Stimulated activated CD8-positive, alpha-beta memory T cell treated with anti-CD3 and anti-CD28 coated beads, Interleukin-4, amount 100 ng/mL, for 4 hours (primary cell): ENCODE results near the gene INPP4B.
"Not testable (repeated sequence)": the region's sequence is repeated elsewhere in the genome, so short reads cannot be mapped to it uniquely, and the experiment has no call there.

ENCODE experiments used
- DNase-seq, 2 donors: peaks; one replicate each; pipeline ENCODE4 v3.0.0-alpha.2; 2020; ENCODE audit warnings: low read depth in 2 of 2, low spot score in 1 of 2

Gene INPP4B

GRCh38 chr4:142419712-142420111 lies 426.4 kb downstream of the INPP4B start:
- DNase-seq = no peak

DNA sequence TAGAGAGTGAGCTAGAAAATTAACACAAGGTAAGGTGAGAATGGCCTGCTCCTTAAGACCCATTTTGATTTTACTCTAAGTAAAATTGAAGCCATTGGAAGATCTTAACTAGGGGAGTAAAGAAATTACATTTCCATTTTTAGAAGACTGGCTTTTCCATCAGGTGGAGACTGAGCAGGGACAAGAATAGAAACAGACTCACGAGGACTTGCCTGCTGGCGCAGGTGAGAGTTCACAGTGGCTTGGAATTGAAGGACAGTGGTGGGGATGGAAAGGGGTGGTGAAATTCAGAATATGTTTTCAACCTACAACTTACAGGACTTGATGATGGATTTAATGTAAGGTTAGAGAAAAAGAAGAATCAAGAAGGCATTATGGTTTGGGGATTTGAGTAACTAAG lies 427.4 kb downstream of the INPP4B start:
- DNase-seq = no peak

DNA sequence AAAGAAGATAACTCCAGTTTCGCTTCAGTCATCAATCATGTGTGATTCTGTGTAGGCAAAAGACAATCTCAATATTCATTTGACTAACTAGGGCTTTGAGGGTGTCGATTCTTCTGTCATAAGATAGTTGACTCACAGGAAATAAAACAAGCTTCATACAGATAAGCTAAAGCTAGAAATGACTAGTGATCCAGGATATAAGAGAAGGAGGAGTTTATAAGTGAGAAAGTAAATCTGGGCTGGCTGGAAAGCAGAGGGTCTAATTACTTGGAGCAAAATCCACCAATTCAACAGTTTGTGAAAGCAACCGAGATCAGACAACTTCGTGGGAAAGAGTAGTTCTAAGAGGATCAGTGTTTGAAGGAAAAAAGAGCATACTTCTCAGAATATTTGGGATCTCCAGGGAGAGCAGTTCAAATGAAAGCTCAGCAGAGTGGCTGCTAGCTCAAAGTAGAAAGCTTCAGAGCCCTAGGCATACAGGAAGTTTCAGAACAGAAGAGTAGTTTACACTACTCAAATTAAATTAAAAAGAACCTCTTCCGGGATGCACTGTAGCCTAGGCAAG lies 429.3 kb downstream of the INPP4B start:
- DNase-seq = no peak

DNA sequence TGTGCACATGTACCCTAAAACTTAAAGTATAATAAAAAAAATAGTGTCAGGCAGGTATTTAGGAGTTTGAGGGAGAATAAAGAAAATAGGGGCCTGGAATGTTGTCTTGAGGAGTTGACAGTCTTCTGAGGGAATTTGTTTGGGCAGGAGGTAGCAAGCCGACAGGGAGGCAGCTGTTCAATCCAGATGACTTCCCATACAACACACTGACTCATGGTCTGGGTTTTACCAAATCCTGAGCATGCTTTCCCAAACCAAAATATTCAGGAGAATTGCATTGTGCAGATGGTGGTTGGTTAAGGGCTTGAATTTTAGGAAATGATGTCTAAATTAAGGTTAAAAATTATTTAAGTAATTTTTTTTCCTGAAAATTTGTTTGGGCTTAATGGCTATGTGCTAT lies 430.0 kb downstream of the INPP4B start:
- no peak for DNase-seq

GRCh38 chr4:142414366-142414990 lies 431.6 kb downstream of the INPP4B start:
- no peak for DNase-seq

DNA sequence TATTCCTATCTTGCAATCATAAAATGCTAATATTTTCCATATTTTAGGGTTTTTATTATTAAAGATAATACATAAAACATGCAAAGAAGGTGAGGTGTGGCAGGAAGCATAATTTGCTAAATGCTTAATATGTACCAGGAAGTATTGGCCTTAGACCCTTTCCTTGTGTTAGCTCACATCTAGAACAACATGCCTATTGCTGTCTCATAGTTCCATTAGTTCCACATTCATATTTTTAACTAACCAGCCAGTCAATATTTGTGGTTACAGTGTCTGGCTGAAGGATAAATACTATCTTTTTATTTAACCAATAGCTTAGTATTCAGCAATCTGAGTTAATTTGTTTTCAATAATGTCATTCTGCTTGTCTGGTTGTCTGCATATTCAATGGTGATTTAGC lies 432.6 kb downstream of the INPP4B start:
- no peak for DNase-seq

DNA sequence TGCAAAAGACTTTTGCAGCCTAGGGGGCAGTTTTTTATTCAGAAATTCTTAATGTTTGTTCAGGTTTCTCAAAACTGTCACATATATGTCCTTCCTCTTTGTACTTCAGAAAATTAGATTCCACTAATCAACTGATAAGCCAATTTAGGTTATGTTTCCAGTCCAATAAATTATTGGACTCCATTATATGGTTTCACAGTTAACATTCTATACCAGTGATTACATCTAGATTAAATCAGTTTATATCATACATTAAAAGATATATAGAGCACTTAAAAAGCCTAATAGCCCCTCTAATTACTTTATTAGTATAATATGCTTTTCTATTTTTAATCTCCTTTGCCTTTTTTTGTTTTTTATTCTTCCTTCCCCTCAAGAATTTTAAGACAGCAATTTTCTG lies 434.1 kb downstream of the INPP4B start:
- DNase-seq = no peak

- no peak for DNase-seq
Measured at GRCh38 chr4:142408003-142408441, 438.1 kb downstream of the INPP4B start.

- DNase-seq = no peak
Measured at GRCh38 chr4:142407596-142407995, 438.5 kb downstream of the INPP4B start.

- DNase-seq = no peak
Measured at GRCh38 chr4:142406917-142407501, 439.1 kb downstream of the INPP4B start.

DNA sequence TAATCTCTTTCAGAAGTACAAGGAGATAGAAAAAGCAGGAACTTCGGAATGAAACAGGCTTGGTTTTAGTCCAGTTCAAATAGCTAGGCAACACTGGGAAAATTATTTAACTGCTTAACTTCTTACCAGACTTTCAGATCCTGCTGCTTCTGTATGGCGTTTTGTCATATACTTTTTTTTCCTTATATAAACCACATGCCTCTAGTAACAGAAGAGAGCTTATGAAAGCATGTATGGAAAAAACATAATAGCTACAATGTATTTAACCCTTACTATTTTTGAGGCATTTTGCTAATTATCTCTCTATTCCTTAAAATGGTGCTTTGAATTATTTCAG lies 439.6 kb downstream of the INPP4B start:
- no peak for DNase-seq

DNA sequence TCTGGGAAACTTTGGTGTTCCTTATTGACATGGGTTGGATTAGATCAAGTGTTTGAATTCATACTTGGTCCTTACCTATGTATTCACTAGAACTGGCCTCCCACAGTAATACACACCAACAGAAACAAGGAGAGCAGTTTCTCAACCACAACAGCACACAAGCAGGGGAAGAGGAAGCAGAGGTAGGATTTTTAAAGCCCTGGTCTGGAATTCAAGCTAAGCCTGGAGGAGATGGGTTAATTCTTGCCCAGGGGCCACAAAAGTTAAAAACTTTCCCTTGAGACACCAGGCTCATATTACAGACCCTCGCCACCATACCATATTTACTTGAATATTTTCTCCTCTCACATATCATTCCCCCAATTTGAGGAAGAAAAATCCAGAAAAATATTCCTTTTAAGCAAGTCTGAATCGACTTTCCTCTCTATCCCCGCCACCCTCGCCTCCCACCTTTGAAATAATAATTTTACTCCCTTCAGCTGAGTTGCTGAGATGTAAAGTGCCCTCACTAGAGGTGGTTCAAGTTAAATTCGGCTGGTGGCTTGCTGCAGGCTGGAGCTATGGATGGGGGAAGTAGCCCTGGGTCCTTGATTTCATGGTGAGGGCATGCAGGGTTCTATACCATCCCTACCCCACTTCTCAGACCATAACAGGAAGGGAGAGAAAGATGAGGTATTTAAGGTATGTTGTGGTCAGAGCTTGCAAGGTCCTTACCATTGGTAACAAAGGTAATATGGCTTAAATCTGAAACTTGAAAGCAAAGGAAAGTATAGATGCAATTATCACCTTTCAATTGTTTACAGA lies 440.2 kb downstream of the INPP4B start:
- no peak for DNase-seq

DNA sequence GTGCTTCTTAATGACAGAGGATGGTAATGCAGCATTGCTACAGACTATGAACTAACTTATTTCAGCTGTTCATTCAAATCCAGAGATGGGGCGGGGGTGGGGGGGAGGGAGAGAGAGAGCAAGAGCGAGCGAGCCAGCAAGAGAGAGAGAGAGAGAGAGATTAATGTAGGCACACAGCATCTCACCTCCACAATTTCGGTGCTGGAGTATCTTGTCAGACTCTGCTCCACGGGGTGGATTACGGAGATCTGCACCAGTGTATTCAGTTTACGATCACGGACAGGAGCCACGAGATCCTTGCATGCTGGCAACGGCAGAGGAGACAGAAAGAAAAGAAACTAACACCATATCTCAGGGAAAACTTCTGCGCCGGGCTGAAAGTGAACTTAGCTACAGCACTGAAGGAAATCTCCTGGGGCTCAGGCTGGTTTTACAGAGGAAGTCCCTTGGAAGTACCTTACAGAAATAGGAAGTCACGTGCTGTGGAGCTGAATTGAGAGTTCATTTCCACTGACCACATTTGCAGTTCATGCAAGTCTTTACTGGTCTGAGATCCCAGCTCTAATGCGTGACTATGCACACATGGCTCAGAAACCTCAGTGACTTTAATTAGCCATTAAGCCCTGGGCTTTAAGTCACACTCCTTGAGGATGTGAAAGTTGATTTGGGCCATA lies 440.9 kb downstream of the INPP4B start:
- DNase-seq = peak in 1 of 2 donors; percentile 15

GRCh38 chr4:142404191-142404611 lies 441.9 kb downstream of the INPP4B start:
- DNase-seq = peak in 1 of 2 donors; percentile 16

DNA sequence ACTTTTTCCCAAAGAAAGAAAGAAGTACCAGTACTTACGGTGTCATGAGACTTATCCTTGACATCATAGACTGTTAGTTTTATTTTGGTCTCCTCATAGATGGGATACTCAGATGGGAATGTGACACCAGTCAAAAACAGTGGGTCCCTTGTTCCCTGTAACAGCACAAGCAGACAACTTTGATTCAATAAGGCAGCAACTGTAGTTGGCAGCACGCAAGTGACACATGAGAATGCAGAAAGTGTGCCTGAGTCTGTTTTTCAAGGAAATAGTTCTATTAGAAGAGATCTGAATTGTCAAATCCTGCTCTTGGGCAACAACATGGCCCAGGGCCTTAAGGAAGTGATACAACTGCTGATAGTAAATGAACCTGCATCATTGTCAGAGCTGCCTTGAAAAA lies 443.2 kb downstream of the INPP4B start:
- no peak for DNase-seq

GRCh38 chr4:142402156-142402555 lies 443.9 kb downstream of the INPP4B start:
- no peak for DNase-seq

DNA sequence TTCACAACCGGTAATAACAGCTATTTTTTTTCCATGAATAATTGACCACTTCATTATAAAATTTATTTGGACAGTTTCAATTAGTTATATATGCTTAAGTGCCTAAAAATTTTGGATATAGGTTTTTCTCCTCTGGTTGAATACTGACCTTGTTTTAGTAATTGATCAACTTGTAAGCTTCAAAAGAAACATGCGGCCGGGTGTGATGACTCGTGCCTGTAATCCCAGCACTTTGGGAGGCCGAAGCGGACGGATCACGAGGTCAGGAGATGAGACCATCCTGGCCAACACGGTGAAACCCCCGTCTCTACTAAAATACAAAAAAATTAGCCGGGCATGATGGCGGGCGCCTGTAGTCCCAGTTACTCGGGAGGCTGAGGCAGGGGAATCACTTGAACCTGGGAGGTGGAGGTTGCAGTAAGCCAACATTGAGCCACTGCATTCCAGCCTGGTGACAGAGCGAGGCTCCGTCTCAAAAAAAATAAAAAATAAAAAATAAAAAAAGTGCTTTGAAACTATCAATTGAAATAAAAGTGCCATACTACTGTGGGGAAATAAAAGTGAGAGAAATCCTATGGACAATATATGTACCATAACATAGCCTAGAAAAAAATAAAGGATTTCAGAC lies 448.6 kb downstream of the INPP4B start:
- DNase-seq = not testable (repeated sequence)

GRCh38 chr4:142396279-142396678 lies 449.8 kb downstream of the INPP4B start:
- DNase-seq = no peak

DNA sequence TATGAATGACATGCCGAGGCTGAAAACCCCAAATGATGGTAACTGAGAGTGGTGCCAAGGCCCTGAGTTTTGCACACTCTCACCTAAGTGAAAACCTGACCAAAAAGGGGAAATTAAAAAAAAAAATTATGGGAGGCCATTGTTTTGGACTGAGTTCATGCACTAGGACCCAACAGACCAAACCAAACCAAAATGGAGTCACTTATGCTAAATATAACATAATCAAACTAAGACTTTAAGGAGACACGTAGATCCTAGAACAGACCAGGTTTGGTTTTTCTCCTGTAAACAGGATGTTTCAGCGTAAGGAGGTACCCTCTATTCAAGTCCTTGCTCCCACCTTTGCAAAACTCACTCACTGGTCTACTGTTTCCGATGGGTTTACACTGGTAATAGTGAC lies 453.0 kb downstream of the INPP4B start:
- DNase-seq = no peak

DNA sequence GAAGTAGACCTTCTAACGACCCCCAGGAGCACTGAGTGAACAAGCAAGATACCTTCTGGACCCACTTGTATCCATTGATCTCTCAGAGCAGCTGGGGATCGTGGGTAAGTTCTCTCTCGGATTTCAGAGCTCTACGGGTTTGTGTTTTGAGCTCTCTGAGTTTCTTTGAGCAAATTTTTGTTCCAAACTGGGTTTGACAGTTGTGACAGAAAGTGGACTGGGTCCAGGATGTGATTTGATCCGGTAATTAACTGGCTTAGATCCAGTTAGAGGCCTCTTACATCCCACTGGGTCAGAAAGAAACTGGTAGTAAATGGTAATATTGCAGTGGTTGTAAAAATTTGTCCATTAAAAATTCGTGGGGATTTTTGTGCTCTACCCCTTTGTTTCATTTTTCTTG lies 459.2 kb downstream of the INPP4B start:
- no peak for DNase-seq

DNA sequence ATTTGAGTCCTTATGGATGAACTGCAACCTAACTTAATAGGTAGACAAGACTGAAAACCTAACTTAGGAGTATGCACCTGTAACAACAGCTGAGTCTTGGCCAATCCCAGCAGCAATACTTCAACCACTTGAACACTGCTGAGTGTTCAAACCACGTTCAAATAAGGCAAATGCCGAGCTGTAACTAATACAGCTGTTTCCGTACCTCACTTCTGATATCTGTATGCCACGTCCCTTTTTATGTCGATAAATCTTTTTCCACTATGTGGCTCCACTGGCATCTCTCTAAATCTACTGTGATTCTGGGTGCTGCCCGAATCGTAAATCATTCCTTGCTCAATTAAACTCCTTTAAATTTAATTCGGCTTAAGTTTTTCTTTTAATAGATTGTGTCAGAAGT lies 459.7 kb downstream of the INPP4B start:
- DNase-seq = no peak
